NCI-H1436 (cell line): Measurements from ENCODE around the gene ADGRL3.
"Not testable (repeated sequence)": the region's sequence is repeated elsewhere in the genome, so short reads cannot be mapped to it uniquely, and the experiment has no call there.

Source experiments
- DNase-seq: peaks from one replicate; lab custom pipeline; 2025; lab: John Stamatoyannopoulos, UW

ADGRL3 gene

DNA sequence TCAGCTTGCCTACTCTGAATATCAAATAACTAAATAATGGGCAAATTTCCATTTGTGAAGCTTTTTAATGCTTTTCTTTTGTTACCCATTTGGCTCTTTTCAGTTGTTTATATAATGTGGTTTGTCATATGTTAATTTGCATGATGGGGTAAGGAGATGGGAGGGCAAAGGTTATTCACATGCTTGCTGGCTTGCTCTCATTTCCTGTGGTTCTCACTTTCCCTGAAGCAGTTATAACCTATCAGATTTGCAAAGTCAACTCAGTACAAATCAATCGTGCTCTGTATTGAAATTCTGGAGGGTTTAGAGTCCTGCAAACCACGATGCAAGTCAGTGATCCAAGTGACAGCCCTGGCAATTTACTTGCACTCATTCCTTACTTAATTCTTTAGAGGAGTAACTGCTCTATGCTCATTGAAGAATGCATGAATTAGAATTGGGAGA lies 711.2 kb downstream of the ADGRL3 start:
- no peak for DNase-seq

DNA sequence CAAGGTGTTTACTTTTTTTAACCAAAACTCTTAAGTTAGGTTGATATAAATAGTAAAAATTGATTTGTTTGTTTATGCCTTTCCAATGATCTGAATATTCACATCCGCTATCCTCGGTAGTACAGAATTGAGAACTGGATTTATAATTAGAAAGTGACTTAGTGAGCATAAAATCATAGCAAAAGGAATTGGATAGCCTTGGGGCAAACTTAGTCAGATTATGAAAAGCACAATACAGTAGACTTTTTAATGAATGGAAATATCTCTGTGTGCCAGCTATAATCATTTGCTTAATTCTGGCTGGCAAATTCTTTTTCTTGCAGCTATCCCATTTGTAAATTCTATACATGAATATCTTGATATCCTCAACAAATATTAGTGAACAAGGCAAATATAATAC lies 713.5 kb downstream of the ADGRL3 start:
- no peak for DNase-seq

DNA sequence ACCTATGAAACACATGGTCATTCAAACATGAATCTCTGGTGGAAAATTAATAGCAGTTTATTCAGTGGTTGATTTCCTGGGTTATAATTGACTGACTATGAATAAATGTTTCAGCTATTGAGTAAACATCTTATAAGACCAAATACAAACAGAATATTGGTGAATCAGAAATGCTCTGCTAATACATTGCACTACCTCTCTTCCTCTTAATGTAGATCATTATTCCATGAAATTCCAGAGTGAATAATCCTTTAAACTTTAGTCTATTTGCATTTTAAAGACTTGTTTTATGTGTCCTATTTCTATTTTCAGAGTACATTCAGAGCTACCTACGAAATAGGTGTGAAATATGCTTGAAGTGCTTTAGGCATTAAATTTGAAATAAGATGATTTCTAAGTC lies 715.4 kb downstream of the ADGRL3 start:
- DNase-seq, result no peak

DNA sequence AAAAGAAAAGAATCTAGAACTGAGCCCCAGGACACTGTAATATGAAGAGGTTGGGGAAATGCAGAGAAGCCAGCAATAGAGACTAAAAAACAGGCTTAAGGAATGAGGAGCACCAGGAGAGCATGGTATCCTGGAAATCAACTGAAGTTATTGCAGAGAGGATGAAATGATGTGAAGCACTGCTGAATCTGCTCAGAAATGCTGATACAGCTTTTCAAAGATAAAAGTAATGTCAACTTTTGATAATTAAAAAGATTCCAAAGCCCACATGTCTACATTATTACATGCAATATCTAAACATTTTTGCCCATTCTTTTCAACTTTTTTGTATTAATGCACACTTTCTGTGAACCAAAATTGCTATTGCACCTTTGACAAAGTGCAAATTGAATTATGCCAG lies 718.4 kb downstream of the ADGRL3 start:
- no peak for DNase-seq

DNA sequence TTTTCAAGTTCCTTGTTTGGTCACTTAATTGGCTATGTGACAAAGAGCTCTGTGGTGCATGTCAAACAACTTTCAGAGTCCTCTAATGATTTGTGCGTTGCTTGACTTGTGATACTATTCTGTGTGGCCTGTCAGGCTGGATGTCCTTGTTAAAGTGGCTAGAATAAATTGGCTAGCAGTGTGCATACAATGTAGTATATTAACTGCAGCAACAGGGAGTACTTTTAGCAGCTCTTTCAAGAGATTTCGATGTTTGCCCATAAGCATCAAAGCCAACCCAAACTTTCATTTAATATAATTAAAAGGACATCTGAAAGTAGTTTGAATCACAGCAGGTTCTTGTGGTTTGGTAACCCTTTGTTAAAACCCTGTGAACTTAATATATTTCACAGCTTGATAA lies 718.9 kb downstream of the ADGRL3 start:
- no peak for DNase-seq

DNA sequence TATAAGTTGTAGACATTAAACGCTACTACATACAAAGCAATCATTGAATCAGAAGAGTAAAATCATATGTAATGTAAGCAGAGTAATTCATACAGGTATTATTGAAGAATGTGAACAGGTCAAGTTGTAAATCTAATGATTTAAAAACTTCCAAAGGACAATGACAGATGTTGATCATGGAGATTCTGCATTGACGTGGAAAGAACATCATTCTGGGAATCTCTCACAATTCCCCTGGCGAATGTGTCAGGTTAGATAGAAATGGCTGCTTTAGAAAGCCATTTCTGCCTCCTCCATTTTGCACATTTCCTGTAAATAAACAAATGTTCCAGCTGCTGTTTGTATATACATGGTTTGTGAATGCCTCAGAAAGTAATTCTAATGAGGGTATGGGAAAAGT lies 719.4 kb downstream of the ADGRL3 start:
- DNase-seq, result no peak

DNA sequence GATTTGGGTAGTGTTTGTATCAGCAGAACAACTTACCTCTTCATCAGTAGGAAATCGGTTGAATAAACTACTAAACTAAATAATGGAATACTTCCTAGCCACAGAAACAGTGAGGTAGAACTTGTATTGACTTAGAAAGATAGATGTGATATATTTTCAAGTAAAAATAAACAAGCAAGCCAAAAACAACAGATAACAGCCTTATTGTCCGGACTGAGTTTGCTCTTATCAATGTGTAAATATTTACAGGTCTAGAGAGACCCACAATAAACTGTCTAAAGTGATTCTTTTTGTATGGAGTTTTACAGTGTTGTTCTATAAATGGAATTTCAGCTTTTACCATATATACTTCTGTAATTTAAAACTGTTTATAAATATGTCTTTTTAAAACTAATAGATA lies 721.8 kb downstream of the ADGRL3 start:
- no peak for DNase-seq

DNA sequence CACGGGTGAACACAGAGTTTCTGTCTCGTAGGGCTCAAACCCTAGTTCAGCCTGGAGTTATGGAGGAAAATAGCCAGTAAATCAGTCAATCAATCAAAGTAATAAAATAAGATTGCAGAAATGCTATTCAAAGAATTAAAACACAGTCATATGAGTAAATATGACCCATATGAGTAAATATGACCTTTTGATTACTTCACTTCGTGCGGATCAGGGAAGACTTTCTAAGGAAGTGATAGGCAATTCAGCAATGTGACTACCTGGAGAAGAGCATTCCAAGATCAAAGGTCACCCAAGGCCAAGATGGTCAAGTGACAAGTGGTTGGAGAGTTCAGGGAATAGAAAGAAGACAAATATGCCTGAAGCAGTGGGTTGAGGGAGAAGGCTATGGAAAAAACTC lies 722.6 kb downstream of the ADGRL3 start:
- no peak for DNase-seq

DNA sequence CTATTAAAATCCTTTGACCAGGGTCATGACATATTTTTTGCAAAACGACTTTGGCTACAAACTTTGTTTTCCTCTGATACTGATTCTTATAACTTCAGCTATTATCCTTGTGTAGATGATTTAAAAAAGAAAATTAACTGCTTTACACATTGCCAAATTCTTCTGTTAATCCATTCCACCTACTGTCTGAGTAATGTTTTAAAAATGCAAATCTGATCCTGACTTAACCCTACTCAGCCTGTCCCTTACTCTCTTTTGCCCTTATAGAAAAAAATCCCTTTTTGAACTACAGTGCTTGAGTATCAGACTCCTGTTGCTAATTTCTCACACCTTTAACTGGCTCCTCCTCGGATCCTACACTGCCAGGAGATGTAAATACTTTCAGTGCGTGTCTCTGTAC lies 723.1 kb downstream of the ADGRL3 start:
- no peak for DNase-seq

DNA sequence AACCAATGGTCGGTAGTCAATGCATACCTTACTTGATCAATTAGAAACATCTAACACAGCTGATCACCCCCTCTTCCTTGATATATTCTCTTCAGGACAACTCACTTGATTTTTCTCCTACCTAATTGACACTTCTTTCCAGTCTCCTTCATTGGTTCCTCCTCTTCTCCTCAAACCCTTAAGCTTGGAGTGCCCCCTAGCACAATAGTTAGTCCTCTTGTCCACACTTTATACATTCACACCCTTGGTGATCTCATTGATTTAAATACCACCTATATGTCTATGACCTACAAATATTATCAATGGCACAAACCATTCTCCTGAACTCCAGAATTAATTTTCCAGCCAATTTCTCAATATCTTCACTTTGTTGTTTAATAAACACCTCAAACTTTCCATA lies 724.0 kb downstream of the ADGRL3 start:
- no peak for DNase-seq

DNA sequence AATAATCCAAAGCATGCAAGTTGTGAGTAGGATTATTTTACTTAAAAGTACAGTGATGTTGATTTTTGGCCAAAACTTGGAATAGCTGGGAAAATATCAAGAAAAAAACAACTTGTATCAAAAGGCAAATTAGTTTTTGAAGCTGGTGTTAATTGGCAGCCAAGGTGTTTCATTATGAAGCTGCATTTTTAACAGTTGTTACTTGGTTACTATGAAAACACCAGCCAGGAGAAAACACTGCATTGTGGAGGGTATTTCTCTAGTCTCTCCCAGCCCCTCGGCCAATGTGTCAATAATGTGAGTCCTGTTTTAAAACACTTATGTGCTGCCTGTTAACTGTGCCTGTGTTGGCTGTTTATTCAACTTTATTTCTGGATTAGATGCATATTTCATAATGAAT lies 733.4 kb downstream of the ADGRL3 start:
- DNase-seq, result no peak

DNA sequence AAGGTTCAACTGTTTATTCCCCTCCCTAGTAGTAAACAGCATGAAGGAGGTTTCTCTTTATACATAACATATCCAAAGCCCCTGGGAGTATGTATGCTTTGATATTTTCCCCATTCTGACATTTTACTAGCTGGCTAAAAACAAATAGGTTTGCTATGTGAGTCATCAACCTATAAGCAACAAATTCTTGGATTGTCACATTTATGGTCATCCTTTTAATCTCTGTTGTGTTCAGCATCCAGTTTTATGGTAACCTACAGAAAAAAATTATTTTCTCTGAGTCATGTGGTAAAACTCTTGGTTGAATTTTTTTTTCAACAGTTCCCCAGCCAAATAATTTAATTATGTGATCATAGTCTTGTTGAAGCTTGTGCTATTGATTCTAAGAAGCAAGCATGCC lies 734.1 kb downstream of the ADGRL3 start:
- no peak for DNase-seq

DNA sequence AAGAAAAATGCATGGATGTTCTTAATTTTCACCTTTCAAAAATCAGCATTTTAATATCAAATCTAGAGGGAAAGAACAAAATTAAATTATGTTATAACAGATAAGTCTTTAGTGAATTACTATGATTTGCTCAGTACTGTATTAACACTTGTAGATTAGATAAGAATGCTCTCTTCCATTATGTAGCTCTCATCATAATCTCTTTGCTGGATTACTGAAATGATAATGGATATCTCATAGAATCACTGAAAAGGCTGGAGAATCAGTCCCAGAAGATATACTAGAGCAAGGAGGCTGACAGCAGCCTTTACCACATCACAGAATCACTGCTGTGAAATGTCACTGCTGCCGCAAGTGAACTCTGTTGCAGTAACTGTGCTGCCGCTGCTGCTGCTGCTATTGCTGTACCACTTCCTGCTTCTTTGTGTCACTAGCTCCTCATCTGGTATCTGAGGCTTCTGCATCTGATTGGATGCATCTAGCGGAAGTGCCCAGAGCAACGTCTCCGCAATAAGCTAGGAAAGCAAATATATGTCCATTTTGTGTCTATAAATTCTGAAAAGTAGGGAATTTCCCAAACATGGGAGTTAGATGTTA lies 738.2 kb downstream of the ADGRL3 start:
- DNase-seq, result no peak

DNA sequence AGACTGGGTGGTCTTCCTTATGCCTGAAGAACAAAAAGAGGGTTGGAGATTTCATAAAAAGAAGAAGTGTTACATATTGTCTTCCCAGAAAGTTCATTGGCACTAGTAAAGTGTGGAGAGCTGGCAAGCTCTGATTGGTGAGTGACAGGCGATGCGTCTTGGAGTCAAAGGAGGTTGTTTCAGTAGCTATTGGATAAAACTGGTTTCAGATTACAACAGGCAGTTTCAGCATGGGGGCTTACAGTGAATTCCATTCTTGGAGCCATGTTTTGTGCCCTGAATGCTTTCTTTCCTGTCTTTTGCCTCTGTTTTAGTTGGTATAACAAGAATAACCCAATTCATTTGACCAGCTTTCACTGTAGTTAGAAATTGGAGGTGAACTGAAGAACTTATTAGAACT lies 750.5 kb downstream of the ADGRL3 start:
- DNase-seq, result no peak

DNA sequence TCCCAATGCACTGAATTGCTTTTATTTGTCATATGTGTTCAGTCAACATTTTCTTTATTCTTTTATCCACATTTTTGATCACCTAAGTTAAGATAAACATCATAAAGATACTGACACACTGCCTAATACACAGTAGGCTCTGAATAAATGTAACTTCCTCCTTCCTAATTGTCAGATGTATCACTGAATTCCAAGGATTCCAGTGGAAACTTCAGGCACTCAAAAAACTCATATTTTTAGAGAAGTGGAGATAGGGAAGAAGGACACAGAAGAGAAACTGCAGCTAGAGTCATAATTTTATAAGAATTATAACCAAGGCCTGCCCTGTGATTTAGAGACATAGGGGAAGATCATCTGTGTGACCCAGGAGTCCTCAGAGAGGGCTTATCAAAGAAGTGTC lies 753.3 kb downstream of the ADGRL3 start:
- no peak for DNase-seq

DNA sequence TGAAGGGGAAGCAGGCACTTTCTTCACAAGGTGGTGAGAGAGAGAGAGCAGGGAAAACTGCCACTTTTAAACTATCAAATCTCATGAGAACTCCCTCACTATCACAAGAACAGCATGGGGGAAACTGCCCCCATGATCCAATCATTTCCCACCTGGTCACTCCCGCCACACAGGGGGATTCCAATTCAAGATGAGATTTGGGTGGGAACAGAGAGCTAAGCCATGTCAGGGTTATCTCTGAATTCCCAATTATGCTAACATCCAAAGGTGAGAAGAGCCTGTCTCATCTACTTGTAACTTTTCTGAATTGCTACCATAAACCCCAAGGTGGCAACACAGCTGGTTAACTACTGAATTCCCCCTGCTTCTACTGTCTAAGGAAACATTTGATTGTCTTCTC lies 758.5 kb downstream of the ADGRL3 start:
- DNase-seq, result no peak

DNA sequence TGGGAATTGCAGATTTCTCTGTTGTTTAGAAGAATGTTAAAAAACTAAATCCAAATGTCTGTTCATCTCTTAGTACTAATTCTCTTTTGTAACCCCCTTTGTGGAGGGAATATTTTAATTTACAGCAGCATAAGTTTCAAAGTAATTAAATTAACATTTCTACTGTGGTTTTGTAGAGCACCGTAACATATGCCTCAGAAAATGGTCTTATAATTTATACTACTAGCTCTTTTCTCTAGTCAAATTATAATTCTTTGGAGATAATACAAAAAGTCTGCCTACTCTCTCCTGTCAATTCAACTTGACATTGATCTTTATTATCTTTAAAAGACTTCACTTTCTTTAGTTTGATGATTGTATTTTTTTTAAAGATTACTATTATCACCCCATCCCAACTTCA lies 759.0 kb downstream of the ADGRL3 start:
- DNase-seq, result no peak

DNA sequence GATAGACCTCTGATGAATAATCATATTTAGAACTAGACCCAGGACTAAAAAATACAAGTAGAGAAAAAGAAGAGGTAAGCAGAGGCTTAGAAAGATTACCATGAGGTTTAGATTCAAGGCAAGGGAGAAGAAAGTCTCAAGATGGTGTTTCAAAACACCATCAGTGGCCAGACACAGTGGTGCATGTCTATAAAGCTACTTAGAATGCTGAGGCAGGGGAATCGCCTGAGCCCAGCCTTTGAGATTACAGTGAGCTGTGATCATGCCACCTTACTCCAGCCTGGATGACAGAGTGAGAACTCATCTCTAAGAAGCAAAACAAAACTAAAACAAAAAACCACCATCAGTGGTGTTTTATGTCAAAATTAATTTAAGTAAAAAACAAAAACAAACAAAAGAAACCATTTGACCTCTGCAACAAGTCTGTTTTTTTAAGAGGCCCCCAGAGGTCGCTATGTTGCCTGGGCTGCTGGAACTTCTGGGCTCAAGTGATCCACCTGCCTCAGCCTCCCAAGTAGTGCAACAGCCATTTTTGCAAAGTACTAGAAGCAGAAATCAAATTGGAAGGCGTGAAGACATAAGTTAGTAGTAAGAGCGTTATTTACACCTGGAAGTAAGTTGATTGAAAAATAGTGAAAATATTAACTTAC lies 784.3 kb downstream of the ADGRL3 start:
- no peak for DNase-seq

DNA sequence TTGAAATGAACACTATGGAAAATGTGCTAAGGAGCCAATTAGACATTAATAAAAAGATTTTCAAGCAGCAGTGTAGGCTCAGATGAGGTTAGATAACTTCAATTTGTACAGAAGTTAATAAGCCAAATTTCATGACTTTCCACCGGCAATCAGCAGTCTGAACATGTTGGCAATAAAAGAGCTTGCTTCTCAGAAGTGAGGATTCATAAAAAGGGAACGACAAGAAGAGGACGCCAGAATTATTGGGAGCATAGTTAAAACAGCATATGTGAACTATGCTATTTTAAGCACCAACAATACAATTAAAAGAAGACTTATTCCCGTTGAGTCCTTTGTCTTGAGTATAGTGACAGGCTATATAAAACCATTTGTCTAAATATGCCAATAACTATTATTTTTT lies 785.3 kb downstream of the ADGRL3 start:
- no peak for DNase-seq

DNA sequence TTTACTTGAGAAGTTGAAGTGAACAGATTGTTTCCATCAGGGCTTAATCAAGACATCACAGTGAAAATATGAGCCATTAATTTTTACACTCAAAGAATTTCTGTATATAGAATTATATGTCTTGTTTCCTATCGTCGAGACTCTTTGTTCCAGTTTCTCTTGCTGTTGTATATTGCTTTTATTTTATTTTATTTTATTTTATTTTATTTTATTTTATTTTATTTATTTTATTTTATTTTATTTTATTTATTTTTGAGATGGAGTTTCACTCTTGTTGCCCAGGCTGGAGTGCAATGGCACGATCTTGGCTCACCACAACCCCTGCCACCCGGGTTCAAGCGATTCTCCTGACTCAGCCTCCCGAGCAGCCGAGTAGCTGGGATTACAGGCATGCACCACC lies 786.8 kb downstream of the ADGRL3 start:
- DNase-seq, result not testable (repeated sequence)

DNA sequence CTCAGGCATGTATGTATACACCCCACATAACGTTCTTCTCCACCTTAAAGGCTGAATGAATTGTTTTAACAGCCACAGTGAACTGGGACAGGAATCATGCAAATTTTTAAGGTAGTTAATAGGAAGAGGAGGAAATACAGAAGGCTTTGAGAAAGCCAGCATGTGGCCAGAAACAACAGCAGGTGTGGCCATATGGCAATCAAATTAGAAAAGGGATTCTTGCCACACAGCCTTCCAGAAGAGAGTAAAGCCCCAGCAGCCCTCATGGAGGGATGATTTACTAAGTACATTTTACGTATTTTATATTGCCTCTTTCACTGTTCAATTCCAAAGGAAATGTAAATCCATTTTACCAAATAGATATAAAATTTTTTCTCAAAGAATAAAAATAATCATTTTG lies 792.2 kb downstream of the ADGRL3 start:
- DNase-seq, result no peak

DNA sequence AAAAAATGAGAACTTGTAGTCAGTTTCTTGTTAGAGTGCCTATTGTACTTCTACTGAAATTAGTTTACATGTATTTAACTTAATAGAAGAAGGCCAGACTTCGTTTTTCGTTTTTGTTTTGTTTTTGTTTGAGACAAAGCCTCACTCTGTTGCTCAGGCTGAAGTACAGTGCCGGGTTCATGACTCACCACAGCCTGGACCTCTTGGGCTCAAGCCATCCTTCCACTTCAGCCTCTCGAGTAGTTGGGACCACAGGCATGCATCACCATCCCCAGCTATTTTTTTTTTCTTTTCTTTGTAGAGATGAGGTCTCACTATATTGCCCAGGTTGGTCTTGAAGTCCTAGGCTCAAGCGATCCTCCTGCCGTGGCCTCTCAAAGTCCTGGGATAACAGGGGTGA lies 793.9 kb downstream of the ADGRL3 start:
- DNase-seq, result no peak

DNA sequence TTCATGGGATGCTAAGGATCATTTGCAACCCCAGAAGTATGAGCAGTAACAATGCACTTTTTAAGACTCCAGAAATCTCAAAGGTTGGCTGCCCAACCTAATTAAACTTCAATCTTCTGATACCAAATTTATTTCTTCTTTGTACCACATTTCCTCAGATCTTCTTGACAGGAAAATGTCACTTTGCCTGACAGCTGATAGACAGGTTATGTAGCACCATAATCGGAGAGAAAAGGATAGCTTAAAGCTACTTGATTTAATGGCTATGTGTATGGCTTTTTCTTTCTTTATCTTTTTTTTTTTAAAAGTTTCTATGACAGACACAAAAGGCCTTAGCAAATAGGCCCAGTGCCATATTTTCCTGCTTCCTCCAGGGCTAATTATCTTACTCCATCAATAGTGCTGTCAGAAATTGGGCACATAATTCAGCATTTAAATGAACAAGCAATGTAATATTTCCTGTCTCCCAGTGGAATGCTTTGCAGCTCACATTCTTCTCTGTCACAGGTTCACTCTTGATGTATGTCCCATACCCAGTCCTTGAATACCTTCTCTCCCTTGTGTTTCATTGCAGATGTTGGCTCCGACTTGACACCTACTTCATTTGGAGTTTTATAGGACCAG lies 795.7 kb downstream of the ADGRL3 start:
- DNase-seq, result no peak

DNA sequence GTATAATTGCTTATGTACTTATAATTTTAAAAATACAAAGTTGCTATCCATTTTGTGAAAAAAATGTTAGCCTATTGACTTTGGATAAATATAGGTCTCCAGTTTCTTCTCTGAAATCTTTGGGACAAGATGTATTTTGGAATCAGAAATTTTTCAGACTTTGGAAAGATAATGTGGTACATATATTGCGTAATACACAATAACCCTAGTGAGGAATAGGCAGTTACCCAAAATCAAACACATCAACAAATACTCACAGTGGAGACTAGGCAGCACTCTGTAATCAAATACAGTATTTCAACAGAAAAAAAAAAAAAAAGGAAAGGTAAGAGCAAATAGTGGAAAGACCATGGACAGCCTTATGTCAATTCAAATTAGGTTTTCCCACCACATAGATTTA lies 796.8 kb downstream of the ADGRL3 start:
- DNase-seq, result no peak
